Ureter (tissue), 1 donor: ENCODE results near the gene SMAD3. TPM values are rescaled to one million over a fixed set of nuclear protein-coding genes. Genes with fewer than 3 reads are reported as not detected.

Source experiments
- DNase-seq: peaks from one replicate; pipeline ENCODE4 v3.0.0-alpha.2; 2020; ENCODE audit warnings: low spot score
- total RNA-seq: library from RNA; stranded (reverse); gene quantifications from one replicate; pipeline ENCODE4 v1.2.4, GENCODE V29; 2023
- donor health status: DM: yes; HTN: yes; CAD: no.

SMAD3 gene
- total RNA-seq, 1 donor from 2014 or later, result 124 TPM

DNA sequence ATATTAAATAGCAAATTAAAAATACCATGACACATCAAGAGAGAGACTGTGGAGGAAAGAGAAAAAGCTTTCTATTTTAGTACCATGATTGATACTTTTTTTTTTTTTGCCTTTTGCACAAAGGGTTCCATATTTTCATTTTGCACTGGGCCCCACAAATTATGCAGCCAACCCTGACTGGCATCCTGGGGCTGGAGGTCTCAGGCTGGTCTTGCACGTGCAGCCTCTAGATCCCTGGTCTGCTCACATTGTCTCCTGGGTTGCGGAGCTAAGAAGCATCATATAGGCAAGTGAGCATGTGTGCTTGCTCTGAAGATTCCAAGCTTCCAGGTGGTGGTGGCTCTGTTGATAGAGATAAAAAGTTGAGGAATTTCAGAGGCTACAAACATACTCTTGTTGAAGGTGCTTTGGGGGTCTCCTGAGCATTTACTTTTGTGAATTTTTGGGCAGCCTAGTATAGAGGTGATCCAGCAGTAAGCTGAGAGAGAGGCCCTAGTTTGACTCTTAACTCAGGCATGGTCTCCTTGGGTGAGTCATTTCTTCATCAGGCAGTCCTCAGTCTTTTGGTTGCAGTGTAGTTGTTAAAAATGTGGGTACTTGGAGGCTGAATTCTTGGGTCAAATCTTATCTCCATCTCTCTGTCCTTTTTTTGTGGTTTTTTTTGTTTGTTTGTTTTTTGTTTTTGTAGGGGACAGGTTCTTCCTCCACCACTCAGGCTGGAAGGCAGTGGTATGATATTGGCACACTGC is 31.3 kb downstream of the SMAD3 start:
- no peak for DNase-seq

DNA sequence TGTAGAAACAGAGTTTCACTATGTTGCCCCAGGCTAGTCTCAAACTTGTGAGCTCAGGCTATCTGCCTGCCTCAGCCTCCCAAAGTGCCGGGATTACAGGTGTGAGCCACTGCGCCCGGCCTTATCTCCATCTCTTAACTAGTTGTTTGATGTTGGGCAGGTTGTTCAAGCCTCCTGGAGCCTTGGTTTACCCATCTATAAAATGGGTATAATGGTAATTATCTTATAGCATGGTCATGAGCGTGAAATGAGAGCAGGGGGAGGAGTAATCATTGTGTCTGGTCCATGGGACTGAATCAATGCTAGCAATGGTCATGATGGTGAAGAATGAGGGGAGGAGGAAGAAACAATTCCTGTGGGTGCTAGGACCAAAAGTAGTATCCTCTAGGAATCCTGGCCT is 32.0 kb downstream of the SMAD3 start:
- no peak for DNase-seq

DNA sequence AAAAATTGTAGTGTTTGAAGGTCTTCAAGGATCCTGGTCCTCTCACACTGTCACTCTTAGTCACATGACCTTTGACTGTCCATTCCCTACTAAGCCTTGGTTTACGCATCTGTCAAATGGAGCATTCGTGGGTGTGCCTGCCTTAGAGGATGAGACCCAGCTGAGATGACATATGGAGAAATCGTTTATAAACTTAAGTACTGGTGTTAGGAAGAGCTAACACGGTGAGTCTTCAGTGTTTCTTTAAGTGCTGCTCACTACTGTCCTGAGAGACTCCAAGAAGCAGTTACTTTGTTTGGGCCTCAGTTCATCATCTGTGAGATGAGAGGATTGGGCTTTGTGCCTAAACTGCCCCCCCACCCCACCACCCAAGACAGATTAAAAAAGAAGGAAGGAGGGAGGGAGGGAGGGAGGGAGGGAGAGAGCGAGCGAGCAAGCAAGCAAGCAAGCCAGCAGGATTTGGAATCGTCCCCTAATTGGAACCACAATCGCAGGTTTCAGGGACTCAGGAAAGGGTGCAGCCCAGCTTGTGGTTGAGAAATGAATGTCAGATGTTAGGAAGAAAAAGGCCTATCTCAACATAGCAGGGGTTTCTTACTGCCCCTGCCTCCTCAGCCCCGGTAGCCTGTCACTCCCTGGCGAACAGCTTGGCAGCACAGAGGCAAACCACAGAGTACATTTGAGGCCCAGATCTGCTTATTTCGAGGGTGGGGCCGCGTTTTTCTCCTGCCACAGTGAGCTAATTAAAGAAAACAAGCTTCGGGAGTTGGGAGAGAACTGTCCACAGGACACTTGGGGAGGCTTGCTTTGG is 32.7 kb downstream of the SMAD3 start:
- no peak for DNase-seq

DNA sequence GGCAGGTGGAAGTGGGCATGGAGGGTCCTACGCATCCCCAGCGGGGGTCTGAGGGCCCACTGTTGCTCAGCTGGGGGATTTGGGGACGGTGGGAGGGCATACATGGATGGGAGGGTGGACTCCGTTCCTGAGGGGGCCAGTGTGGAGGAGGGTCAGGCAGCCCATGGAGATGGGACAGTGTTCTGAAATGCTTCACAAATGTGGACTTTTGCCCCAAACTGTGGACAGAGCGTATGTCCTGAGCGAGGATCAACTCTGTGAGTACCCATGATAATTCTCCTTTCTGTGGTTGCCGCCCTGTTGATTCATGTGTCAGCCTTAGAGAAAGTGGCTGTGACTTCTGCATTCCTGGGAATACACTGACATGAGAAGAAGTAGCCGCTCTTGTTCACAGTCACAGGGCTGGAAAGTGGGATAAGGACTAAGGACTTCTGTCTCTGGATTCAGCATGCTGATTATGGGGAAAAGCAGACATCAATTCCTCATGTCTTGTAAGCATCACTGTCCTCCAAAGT is 33.4 kb downstream of the SMAD3 start:
- no peak for DNase-seq

DNA sequence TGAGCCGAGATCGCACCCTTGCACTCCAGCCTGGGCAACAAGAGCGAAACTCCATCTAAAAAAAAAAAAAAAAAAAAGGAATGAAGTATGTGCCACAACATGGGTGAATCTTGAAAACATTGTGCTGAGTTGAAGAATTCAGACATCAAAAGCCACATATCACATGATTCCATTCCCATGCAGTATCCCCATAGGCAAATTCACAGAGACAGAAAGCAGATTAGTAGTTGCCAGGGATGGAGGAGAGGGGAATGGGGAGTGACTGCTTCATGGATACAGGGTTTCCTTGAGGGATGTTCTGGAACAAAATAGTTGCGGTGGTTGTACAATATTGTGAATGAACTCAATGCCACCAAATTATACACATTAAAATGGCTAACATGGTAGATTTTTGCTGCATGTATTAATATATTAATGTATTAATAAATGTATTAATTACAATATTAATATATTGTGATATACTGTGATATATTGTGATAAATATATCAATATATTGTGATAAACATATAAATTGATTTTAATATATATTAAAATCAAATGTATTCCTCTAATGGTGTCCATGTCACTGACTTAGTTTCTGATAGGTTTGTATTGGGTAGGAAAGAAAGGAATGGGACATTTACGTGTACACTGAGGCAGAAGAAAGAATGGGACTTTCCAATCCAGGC is 34.9 kb downstream of the SMAD3 start:
- DNase-seq, result no peak

DNA sequence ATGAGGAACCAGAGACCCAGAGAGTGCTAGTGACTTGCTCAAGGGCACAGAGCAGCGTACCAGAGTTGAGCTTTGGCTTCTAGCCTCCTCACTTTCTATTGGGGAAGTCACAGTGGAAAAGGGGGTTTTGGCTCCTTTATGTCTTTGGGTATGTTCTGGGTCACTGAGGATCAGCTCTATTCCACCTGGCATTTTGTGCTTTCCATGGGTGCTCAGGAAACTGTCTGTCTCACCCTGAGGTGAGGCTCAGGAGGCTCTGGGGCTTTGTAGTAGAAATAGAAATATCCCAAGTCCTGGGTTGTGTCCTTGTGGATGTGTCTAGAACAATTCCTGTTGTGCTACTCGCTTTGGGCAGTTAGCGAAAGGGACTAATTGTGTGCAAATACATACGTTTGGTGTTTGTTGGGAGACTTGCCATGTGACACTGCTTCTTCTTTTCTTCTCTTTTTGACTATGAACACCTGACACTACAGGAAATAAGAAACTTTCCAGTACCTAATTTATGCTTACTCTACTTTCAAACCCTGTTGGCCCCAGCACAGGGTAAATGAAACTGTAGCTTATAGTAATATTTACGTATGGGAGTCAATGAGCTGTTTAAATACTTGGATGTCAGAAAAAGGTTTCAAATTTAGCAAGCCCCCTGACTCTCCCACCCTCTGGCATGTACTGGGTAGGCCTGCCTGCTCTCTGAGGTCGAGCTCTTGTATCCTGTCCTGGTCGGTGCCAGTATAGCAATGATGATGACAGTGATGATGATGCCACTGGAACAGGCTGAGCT is 35.6 kb downstream of the SMAD3 start:
- no peak for DNase-seq

DNA sequence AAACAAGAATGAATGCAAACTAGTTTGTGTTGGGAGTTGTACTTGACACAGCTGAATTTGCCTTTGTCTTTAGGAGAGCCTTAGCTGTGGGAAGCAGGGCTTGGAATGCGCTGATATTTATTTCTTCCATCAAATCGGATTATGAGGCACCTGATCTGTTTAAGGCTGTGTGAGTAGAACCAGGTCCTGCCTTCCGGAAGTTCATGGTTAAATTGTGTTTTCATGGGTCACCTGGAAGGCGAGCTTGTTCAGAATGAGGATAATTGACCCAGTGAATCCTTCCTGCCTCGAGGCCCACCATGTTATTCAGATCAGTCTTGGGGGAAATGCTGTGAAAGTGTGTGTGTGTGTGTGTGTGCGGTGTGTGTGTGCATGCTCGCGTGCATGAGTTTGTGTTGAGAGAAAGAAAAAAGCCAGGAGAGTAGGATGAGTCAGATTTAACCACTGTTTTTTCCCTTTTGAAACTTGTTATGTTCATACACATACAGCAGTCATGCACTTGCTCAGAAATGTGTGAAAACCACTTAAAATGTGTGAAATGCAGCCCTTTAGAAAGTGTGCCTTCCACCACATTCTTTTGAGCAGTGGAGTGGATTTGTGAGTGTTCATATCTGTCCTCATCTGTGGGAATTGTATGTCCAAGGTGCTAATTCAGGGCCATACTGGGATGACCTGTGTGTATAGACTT is 36.7 kb downstream of the SMAD3 start:
- DNase-seq, result no peak

DNA sequence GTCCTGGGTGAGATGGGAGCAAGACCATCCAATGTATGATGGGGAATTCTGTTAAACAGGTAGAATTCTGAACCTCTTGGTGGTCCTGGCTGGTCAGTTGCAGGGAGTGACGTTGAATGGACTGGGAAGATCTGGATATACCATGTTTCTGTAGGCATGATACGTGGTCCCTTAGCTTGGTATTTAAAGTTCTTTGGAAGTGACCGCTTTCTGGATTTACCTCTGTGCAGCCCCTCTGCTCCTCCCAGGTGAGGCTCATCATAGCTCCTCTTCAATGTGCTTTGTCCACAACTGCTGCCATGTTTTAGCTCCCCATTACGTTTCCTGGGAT is 37.2 kb downstream of the SMAD3 start:
- DNase-seq, result no peak

DNA sequence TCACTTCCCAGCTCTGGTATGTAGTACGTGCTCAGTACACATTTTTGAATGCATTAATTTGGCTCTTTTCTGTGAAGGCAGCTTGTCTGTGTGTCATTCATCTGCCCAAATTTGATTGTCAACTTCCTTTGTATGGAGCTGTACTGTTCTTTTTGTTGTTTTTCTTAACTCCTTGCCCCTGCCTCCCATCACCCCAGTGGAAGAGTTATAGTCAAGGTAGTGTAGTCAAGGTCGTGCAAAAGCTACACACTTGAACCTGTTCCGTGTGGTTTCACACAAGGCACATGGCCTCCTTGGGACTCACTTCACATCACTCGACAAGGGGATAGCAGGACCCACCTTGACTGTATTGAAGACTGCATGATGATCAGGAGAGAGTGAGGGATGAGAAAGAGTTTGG is 37.6 kb downstream of the SMAD3 start:
- DNase-seq, result no peak

DNA sequence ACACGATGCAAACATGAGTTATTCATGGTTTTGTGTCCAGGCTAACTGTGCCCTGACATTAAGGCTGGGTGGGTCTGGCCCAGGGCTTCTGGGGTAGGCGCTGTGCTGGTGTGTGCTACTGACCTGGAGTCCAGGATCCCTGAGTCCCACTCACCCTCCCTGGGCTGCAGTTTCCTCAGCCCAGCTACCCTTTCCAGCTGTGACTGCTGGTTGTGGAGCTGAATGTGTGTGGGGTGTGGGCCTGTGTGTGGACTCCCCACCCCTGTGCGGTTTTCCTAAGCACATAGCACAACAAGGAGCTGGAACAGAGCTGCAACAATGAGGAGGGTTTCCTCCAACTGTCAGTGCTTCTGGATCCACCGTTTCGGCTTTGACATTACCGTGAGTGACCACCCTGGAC is 38.0 kb downstream of the SMAD3 start:
- no peak for DNase-seq

DNA sequence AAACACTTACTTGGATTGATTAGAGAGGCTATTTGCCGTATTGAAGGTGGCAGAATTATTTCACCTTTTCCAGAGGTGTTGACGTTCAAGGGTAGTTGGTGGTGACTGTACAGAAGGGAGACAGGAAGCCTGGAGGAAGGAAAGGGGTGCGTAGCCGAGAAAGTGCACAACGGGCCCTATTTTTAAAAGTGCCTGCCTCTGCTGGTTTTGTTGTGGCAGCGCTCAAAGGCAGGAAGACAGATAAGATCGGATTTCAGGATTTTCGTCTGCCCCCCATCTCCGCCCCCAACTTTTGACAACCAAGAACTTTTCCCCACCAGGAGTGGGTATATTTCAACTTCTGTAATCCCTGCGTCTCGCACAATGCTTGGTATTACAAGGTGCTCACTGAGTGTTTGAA is 38.5 kb downstream of the SMAD3 start:
- DNase-seq, result no peak

DNA sequence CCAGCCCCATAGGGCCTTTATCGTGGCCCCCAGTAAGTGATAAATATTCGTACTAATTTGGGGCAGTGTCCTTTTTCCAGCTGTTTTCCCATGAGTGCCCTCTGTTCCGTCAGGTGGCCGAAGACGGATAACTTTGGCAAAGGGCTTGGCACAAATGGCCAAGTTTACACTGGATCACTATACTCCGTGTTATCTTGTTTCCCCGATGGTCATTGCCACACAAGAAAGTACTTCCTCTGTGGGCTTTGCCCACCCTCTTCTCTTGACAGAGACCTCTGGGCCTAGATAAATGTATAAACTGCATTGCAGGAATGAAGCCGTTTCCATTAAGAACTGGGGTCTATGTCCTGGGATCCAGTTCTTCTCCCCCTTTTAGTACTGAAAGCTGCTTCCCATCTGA is 39.1 kb downstream of the SMAD3 start:
- no peak for DNase-seq

DNA sequence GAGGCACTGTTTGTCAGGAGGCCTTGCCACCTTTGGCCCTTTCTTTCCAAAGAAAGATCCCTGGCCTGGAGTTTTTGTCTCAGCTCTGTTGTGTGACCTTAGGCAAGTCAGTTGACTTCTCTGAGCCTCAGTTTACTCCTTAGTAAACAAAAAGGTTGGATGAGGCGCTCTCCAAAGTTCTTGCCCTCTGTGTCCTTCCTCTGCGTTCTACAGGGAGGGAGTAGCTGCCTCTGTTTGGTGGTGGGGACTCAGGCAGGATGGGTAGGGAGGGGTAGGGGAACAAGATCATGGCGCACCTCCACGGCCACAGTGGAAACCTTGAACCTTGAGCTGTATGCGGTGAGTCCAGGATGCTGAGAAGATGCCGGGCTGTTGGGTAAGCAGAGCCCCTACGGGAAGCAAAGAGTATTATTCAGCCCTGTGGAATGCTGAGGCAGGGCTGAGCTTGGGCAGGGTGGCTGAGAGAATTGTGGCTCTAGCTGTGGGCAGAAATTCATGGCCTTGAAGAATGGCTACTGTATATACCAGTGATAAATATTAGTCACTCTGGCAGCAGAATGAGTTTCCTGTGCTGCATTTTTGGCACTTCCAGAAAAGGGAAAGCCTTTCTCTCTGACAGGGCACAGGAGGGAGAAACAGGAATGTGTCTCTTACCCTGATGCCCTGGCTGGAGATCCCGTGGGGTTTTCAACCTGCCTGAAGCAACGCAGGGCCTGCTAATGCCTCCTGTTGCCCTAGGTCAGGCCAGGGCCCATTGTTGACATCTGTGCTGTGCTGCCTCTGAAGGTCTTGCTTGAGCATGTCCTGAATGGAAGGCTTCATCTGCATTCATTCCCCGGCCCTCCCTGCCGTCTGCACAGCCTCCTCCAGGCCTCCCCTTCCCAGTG is 39.9 kb downstream of the SMAD3 start:
- DNase-seq, result peak; percentile 78

DNA sequence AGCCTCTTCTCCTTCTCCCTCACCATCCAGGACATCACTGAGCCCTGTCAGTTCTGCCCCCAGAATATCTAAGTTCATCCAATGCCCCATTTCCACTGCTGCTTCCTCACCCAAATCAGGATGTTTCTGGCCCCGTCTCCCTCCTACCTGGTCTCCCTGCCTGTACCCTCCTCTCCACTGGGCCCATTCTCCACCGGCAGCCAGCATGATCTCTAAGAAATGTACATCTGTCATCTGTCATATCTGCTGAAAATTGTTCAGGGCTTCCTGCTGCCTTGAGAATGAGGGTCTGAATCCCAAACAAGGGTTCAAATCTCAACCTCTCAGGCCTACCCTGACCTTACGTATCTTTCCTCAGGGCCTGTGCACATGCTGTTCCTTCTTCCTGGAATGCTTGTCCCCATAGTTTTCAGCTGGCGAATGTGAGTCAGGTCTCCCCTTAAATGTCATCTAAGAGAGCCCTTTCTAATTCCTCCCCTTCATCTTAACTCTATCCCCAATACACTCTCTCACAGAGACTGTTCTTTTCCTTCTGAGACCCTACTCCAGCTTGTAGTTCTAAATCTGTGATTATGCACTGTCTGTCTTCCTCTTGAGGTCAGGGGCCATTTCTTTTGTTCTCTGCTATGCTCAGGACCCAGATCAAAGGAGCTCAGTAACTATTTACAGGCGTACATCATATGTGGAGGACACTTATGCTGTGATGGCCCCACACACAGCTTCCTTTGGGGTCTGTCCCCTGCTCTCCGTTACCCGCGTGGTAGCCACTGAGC is 40.8 kb downstream of the SMAD3 start:
- no peak for DNase-seq

DNA sequence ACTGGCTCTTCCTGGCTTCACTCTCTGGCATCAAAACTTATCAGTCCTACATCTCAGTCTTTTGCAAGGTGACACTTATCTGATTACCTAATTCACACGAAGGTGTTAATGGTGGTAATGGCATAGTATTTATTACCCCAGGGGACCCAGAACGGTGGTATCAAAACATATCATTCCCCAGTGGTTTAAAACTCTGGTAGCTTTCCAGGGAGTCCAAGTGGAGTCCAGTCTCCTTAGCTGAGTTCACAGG is 41.3 kb downstream of the SMAD3 start:
- DNase-seq, result no peak

DNA sequence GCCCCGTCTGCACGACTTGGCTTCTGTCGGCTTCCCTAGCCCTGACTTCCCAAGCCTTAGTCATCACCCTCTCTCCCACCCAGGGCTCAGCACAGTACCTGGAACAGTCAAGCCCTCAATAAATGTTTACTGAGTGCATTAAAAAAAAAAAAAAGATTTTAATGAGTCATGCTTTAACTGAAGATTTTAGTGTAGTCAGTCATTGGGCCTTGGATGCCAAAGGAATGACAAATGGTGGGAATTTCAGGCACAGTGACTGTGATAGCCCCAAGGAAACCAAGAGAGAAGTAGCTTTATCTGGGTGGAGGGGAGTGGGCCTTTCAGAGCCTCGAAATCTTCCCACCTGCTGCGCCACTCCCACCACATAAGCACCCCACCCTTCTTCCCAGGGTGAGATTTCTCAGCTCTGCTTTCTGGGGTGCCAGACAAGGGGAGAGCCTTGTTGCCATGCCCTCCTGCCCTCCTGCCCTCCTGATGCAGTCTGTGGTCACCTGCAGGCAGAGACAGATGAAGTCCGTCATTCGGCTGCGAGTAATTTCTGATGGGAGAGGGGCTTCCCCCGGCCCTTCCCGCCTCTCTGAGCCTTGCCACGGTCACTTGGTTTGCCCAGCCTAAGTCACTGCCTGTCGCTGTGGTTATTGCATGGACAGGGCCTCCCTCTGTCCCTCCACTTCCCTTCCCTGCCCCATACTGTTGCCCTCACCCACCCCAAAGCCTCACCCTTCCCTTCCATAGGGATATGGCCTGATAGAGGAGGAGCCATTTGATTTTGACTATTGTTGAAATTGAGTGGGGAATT is 41.8 kb downstream of the SMAD3 start:
- peak; percentile 78 for DNase-seq

DNA sequence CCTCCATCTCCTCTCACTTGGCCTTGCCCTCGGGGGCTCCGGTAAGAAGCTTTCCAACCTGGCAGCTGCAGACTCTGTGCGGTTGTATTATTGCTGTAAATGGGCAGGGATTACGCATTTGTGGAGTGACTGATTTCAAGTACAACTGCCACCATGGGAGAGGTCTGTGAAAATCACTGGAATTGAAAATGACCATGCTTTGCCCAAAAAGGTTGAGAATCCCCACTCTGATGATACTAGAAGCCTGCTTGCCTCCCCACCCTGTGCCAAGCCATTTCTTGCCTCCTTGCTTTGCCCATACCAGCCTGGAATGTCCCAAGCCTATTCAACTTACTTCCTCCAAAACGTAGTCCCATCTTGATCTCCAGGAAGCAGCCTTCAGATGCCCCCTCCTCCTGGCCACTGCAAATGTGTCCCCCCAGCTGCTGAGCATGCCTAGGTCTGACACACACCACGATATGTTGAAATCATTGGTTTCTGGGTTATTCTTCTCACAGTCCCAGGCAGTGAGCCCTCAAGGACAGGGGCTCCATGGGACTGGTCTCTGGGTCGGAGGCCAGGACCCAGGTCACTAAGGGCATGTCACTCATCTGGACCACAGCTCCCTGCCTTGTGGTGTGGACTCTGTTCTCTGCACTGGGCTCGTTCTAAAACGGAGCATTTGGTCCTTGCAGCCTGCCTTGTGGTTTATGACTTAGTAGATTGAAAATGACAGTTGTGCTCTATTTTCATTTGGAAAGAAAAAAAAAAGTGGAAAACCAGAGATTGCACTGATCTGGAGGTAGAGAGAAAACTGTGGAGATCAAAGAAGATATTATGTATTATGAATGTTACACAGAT is 42.9 kb downstream of the SMAD3 start:
- no peak for DNase-seq
